Endothelial cell of umbilical vein (primary cell): Measurements from ENCODE around the gene TAF11L13.

Source experiments
- EZH2 ChIP-seq: IDR thresholded peaks from 2 replicates; pipeline ENCODE4 v1.6.1; 2012; ENCODE audit warnings: borderline replicate concordance, low read depth, mild to moderate bottlenecking, moderate library complexity, low read length, inconsistent platforms; ENCODE audit not compliant: severe bottlenecking
- FOS ChIP-seq: IDR thresholded peaks from 2 replicates; pipeline ENCODE4 v1.6.1; 2011; ENCODE audit warnings: mild to moderate bottlenecking, low read length, moderate library complexity, borderline replicate concordance; ENCODE audit not compliant: insufficient read depth
- GATA2 ChIP-seq: IDR thresholded peaks from 2 replicates; pipeline ENCODE4 v1.7.0; 2011; ENCODE audit warnings: low read depth, mild to moderate bottlenecking, moderate library complexity, mixed read lengths, low read length; ENCODE audit not compliant: insufficient read length, insufficient read depth
- MYC ChIP-seq: IDR thresholded peaks from one replicate; pipeline ENCODE4 v1.6.1; 2011; ENCODE audit warnings: mild to moderate bottlenecking, low read depth, low read length
- POLR2A ChIP-seq: IDR thresholded peaks from 2 replicates; pipeline ENCODE4 v1.6.1; 2012; ENCODE audit warnings: low read depth, mild to moderate bottlenecking, control low read depth, low read length
- POLR2AphosphoS5 ChIP-seq: IDR thresholded peaks from 2 replicates; pipeline ENCODE4 v1.6.1; 2012; ENCODE audit warnings: low read depth, mild to moderate bottlenecking, control low read depth, low read length, moderate library complexity; ENCODE audit not compliant: insufficient read depth
- TF ChIP-seq, protein P1 (sequence below), 2 donors: IDR thresholded peaks; 1 replicate in 1 of 2; 2 replicates in 1 of 2; pipeline ENCODE4 v1.5.1; 2011; ENCODE audit warnings: low read length in 2 of 2, mild to moderate bottlenecking in 2 of 2, moderate library complexity in 2 of 2, control low read depth in 1 of 2, inconsistent platforms in 1 of 2, low read depth in 1 of 2; ENCODE audit not compliant: insufficient read depth in 1 of 2; ENCODE audit errors: extremely low read depth in 1 of 2
- TF ChIP-seq, protein P2 (sequence below): IDR thresholded peaks from 2 replicates; pipeline ENCODE4 v1.6.1; 2011; ENCODE audit not compliant: insufficient read depth, insufficient read length

DNA sequence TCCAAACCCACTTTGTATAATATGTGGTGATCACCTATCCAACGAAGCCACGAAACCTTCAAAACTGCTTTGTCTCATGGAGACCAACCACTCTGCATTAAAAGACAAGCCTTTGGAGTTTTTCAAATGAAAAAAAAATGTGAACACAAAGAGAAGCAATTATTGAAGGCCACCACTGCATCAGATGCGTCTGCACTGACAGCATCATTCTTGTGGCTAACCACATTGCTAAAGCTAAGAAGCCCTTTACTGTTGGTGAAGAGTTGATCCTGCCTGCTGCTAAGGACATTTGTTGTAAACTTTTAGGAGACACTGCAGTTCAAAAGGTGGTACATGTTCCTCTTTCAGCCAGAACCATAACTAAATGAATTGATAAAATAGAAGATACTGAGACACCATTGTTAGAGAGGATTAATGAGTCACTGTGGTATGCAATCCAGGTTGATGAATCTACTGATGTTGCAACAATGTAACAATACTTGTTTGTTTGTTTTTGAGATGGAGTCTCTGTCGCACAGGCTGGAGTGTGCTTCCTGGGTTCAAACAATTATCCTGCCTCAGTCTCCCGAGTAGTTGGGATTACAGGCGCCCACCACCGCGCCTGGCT lies 47.8 kb downstream of the TAF11L13 start:
- TF ChIP-seq POLR2A (no peak), EZH2 (no peak), GATA2 (no peak), MYC (no peak), POLR2AphosphoS5 (no peak), FOS (no peak)
- TF ChIP-seq, protein P1, sequence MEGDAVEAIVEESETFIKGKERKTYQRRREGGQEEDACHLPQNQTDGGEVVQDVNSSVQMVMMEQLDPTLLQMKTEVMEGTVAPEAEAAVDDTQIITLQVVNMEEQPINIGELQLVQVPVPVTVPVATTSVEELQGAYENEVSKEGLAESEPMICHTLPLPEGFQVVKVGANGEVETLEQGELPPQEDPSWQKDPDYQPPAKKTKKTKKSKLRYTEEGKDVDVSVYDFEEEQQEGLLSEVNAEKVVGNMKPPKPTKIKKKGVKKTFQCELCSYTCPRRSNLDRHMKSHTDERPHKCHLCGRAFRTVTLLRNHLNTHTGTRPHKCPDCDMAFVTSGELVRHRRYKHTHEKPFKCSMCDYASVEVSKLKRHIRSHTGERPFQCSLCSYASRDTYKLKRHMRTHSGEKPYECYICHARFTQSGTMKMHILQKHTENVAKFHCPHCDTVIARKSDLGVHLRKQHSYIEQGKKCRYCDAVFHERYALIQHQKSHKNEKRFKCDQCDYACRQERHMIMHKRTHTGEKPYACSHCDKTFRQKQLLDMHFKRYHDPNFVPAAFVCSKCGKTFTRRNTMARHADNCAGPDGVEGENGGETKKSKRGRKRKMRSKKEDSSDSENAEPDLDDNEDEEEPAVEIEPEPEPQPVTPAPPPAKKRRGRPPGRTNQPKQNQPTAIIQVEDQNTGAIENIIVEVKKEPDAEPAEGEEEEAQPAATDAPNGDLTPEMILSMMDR (IDR thresholded peaks at IDR 0.05; ENCODE audit: extremely low read depth in 1 of 2, insufficient read depth in 1 of 2, low read depth in 1 of 2, low read length in 2 of 2): no peak
- TF ChIP-seq, protein P2, sequence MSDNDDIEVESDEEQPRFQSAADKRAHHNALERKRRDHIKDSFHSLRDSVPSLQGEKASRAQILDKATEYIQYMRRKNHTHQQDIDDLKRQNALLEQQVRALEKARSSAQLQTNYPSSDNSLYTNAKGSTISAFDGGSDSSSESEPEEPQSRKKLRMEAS: no peak
